ENCODE data around the gene CNTLN.

DNA sequence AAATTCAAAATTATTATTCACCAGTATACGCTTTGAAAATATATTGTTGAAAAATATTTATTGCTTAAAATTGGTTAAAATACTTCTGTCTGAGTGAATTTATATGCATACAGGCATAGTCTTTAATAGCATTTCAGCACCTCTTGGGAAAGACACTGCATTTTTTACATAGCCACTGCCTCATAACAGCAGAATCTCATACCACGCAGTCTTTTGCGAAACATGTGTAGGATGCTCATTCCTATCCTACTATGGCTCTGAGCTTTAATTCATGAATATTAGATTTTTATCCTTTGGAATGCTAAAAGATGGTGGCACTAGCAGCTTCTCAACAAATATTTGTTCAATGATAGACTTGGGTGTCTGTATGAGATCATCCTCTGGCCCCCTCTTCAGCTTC is 350.1 kb downstream of the CNTLN start:
- TF ChIP-seq, protein P1, sequence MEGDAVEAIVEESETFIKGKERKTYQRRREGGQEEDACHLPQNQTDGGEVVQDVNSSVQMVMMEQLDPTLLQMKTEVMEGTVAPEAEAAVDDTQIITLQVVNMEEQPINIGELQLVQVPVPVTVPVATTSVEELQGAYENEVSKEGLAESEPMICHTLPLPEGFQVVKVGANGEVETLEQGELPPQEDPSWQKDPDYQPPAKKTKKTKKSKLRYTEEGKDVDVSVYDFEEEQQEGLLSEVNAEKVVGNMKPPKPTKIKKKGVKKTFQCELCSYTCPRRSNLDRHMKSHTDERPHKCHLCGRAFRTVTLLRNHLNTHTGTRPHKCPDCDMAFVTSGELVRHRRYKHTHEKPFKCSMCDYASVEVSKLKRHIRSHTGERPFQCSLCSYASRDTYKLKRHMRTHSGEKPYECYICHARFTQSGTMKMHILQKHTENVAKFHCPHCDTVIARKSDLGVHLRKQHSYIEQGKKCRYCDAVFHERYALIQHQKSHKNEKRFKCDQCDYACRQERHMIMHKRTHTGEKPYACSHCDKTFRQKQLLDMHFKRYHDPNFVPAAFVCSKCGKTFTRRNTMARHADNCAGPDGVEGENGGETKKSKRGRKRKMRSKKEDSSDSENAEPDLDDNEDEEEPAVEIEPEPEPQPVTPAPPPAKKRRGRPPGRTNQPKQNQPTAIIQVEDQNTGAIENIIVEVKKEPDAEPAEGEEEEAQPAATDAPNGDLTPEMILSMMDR (IDR thresholded peaks at IDR 0.05): no peak
- TF ChIP-seq EZH2 (IDR thresholded peaks at IDR 0.05): no peak
